GM13977 (cell line): ENCODE measurements around the gene RNF182.

ENCODE experiments used
- DNase-seq: peaks from one replicate; pipeline ENCODE4 v3.0.0; 2012; ENCODE audit warnings: low spot score
- CTCF ChIP-seq: IDR thresholded peaks from 2 replicates; pipeline ENCODE4 v1.5.1; 2012; ENCODE audit warnings: mild to moderate bottlenecking, control low read depth; ENCODE audit not compliant: insufficient read depth; ENCODE audit errors: extremely low read depth, missing control alignments
- in situ Hi-C: fragments of 300-500 bp; cut with MboI; formaldehyde crosslinking; loops from one replicate; pipeline ENCODE4 v1.12.0; 2022; ENCODE audit warnings: low sequenced_read_pairs, low pct_unique_long_range_greater_than_20kb, mixed read lengths, inconsistent platforms; ENCODE audit not compliant: unreplicated experiment

Gene RNF182

GRCh38 chr6:13923527-13924145, 1.1 kb upstream of the RNF182 start:
- in situ Hi-C loops = no loop called here
- no peak for DNase-seq
- TF ChIP-seq CTCF = no peak

DNA sequence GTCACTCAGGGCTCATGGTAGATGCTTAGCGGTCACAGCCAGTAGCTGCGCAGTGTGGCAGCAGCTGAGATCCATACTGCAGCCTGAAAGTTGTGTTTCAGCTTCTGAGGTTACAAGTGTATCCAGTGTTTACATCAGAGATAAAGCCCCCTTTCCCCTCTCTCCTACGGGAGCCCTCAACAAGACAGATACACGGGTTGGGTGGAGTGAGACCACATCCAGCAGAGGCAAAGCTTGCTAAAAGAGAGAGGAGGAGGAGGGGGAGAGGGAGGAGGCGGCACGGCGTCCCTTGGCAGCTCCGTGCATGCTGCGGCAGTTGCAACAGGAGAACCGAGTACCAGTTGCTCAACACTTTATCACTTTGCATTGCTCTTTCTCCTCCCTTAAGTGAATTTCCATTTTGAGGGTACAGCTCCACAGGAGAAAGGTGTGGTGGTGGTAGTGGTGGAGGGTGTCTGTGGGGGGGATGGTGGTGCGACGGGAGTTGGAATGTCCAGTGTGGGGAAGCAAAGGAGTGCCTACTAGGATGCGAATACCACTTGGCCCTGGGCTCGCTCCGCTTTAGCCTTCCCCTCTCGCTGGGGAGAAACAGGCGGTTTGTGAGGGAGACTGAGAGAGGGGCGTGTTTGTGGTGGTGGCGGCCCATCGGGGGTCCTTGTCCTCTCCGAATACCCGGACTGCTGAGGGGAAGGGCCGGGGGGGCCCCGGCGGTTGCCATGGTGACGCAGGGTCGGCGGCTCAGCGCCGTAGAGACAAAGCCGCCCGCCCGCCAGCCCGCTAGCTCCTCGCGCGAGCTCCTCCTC, 405 bp upstream of the RNF182 start:
- no peak for DNase-seq
- no peak for TF ChIP-seq CTCF
- in situ Hi-C loops = no loop called here

GRCh38 chr6:13926378-13926777, 1.6 kb downstream of the RNF182 start:
- TF ChIP-seq CTCF = no peak
- DNase-seq = no peak
- in situ Hi-C loops = no loop called here

GRCh38 chr6:13927203-13927602, 2.5 kb downstream of the RNF182 start:
- no peak for DNase-seq
- in situ Hi-C loops = no loop called here
- no peak for TF ChIP-seq CTCF

DNA sequence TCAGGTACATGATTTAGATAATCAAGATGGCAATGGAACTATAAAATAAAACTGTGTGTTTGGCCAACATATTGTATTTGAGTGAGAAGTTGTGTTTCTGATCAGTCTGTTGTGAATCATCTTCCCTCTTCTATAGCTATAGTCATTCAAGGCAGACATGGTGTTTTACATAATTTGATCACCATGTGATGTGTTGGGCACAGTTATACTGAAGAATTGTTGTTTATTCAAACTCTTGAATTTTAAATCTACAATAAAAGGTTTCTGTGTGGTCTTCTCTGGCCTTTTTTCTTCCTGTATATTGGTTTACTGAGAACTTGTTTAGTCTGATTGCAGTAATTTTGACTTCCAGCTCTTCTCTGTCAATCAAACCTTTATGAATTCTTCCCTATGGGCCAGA, 4.4 kb downstream of the RNF182 start:
- in situ Hi-C loops = no loop called here
- no peak for TF ChIP-seq CTCF
- no peak for DNase-seq

DNA sequence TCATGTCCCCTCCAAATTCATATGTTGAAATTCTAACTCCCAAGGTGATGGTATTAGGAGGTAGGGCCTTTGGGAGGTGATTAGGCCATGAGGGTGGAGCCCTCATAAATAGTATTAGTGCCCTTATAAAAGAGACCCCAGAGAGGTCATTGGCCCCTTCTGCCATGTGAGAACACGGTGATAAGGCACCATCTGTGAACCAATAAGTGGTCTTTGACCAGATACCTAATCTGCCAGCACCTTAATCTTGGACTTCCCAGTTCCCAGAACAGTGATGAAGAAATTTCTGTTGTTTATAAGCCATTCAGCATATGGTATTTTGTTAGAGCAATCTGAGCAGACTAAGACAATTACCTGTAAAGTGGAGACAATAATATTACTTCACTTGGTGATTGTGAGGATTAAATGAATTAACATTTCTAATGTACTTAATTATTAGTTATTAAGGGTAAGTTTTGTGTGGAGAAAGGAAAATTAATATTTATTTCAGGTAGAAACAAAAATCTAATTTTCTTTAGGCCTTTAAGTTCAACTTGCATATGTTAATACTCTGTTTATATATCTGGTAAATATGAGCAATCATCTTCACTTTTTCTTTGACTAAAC, 7.1 kb downstream of the RNF182 start:
- in situ Hi-C loops = no loop called here
- TF ChIP-seq CTCF = no peak
- no peak for DNase-seq
